Placental pericyte (primary cell): ENCODE measurements around the gene NPAP1. TPM values are rescaled to one million over a fixed set of nuclear protein-coding genes. Genes with fewer than 3 reads are reported as not detected.

Experiments
- total RNA-seq: library from RNA; depleted of rRNA; stranded (reverse); fragments of >200 nt; gene quantifications from 2 replicates; pipeline ENCODE4 v1.2.3, GENCODE V29; 2012

The NPAP1 gene
- not detected in 2 replicates for total RNA-seq

GRCh38 chr15:24675332-24676144 lies at the start of gene NPAP1:
Gene NPAP1, plus strand, starts transcription at chr15:24675775. Its CDS starts 93 bp downstream, at chr15:24675868.

